Measurements from ENCODE around the gene RAB32. TPM values are rescaled to one million over a fixed set of nuclear protein-coding genes. Genes with fewer than 3 reads are reported as not detected.

RAB32 gene
- polyA plus RNA-seq, 1 of the 3 experiments (the other 2 are of a cell fraction) = 36.9 TPM

DNA sequence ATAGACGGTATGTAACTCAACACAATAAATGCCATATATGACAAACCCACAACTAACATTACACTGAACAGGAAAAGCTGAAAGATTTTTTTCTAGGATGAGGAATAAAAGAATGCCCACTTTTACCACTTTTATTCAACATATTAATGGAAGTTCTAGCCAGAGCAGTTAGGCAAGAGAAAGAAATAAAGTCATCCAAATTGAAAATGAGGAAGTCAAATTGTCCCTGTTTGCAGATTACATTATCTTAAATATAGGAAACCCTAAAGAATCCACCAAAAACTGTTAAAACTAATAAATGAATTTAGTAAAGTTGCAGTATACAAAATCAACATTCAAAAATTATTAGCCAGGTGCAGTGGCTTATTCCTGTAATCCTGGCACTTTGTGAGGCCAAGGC lies 30.6 kb downstream of the RAB32 start:
- H3K9ac ChIP-seq = no peak overlapping the region
- ChIA-PET CTCF (no interaction called here), POLR2A (no interaction called here)
- H3K9me3 ChIP-seq = no peaks in the 10 kb centered on the region
- TF ChIP-seq EZH2phosphoT487 (IDR thresholded peaks at IDR 0.05; ENCODE audit: borderline replicate concordance, low read depth) (no peak), EP300 (IDR thresholded peaks at IDR 0.05; ENCODE audit: borderline replicate concordance in 1 of 2, low read depth in 1 of 2, low read length in 1 of 2) (no peak), SMC3 (IDR thresholded peaks at IDR 0.05; ENCODE audit: low read depth, low read length) (no peak), YY1 (IDR thresholded peaks at IDR 0.05; ENCODE audit: low read depth) (no peak), ELF1 (IDR thresholded peaks at IDR 0.05) (no peak), JUND (IDR thresholded peaks at IDR 0.05) (no peak), TAF1 (IDR thresholded peaks at IDR 0.05; ENCODE audit: borderline replicate concordance, low read depth, low read length) (no peak)
- TF ChIP-seq, protein P1, sequence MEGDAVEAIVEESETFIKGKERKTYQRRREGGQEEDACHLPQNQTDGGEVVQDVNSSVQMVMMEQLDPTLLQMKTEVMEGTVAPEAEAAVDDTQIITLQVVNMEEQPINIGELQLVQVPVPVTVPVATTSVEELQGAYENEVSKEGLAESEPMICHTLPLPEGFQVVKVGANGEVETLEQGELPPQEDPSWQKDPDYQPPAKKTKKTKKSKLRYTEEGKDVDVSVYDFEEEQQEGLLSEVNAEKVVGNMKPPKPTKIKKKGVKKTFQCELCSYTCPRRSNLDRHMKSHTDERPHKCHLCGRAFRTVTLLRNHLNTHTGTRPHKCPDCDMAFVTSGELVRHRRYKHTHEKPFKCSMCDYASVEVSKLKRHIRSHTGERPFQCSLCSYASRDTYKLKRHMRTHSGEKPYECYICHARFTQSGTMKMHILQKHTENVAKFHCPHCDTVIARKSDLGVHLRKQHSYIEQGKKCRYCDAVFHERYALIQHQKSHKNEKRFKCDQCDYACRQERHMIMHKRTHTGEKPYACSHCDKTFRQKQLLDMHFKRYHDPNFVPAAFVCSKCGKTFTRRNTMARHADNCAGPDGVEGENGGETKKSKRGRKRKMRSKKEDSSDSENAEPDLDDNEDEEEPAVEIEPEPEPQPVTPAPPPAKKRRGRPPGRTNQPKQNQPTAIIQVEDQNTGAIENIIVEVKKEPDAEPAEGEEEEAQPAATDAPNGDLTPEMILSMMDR (IDR thresholded peaks at IDR 0.05) = no peak
- DNase-seq = no peak
- 75% methylated on average over 1 of the region's 1 CpG for WGBS (ENCODE audit: low lambda C conversion rate)
- H2AFZ ChIP-seq (ENCODE audit: low read depth) = no peak overlapping the region
- no peak overlapping the region for H3K27ac ChIP-seq (ENCODE audit: low read depth in 2 of 2, low read length in 1 of 2)
- H3K79me2 ChIP-seq (ENCODE audit: insufficient read depth) = no peaks in the 10 kb centered on the region
- no peak overlapping the region for H3K4me3 ChIP-seq (ENCODE audit: low read depth in 2 of 2, low read length in 1 of 2)
- H3K9me2 ChIP-seq = 0 out of 2 replicates have a peak, but pooled peaks cover 2% of the 10 kb centered on the region
- H3K36me3 ChIP-seq (replicated peaks in 1 of 2; ENCODE audit: control insufficient read depth in 1 of 2, insufficient read depth in 2 of 2, low read length in 1 of 2) = no peaks in the 10 kb centered on the region
- no peaks in the 10 kb centered on the region for H3K4me1 ChIP-seq (ENCODE audit: control insufficient read depth in 1 of 2, insufficient read depth in 2 of 2, low read depth in 1 of 2, low read length in 1 of 2)
- H3K4me2 ChIP-seq = no peak overlapping the region
- H4K20me1 ChIP-seq (ENCODE audit: insufficient read depth) = no peaks in the 10 kb centered on the region
- no peaks in the 10 kb centered on the region for H3F3A ChIP-seq (replicated peaks; ENCODE audit: insufficient read depth)
- H3K27me3 ChIP-seq (ENCODE audit: insufficient read depth) = no peaks in the 10 kb centered on the region

DNA sequence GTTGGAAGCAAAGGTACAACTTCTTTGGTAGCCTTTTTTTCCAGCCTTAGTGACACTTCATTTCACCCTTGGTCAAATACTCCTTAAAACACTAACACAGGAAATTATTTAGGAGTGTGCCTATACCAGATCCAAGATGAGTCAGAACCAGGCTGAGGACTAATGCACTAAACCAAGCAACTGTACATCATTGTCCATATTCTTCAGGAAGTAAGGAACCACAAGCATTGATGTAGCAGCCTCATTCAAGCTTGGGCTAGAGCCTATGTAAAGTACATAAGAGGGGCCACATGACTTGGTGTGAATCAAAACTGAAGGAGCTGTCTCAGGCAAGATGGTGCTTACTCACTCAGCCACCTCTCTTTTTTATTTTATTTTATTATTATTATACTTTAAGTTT lies 34.4 kb downstream of the RAB32 start:
- H2AFZ ChIP-seq (ENCODE audit: low read depth) = no peak overlapping the region
- H3K4me2 ChIP-seq = no peak overlapping the region
- H3K36me3 ChIP-seq (replicated peaks in 1 of 2; ENCODE audit: control insufficient read depth in 1 of 2, insufficient read depth in 2 of 2, low read length in 1 of 2) = no peaks in the 10 kb centered on the region
- H3K27me3 ChIP-seq (ENCODE audit: insufficient read depth) = no peaks in the 10 kb centered on the region
- 0 out of 2 replicates have a peak, but pooled peaks cover 2% of the 10 kb centered on the region for H3K9me2 ChIP-seq
- DNase-seq = no peak
- H3F3A ChIP-seq (replicated peaks; ENCODE audit: insufficient read depth) = no peaks in the 10 kb centered on the region
- no peaks in the 10 kb centered on the region for H3K4me1 ChIP-seq (ENCODE audit: control insufficient read depth in 1 of 2, insufficient read depth in 2 of 2, low read depth in 1 of 2, low read length in 1 of 2)
- ChIA-PET CTCF (no interaction called here), POLR2A (no interaction called here)
- no peaks in the 10 kb centered on the region for H4K20me1 ChIP-seq (ENCODE audit: insufficient read depth)
- H3K9ac ChIP-seq = no peak overlapping the region
- H3K9me3 ChIP-seq = no peaks in the 10 kb centered on the region
- no peak overlapping the region for H3K4me3 ChIP-seq (ENCODE audit: low read depth in 2 of 2, low read length in 1 of 2)
- TF ChIP-seq NRF1 (IDR thresholded peaks at IDR 0.05; ENCODE audit: low read depth, low read length) = no peak
- no peak for TF ChIP-seq RXRA (IDR thresholded peaks at IDR 0.05; ENCODE audit: borderline replicate concordance, low read depth)
- no peak for TF ChIP-seq MXI1 (IDR thresholded peaks at IDR 0.05; ENCODE audit: low read depth, low read length)
- no peak for TF ChIP-seq JUND (IDR thresholded peaks at IDR 0.05)
- TF ChIP-seq RAD21 (IDR thresholded peaks at IDR 0.05; ENCODE audit: low read length) = no peak
- TF ChIP-seq, protein P2, sequence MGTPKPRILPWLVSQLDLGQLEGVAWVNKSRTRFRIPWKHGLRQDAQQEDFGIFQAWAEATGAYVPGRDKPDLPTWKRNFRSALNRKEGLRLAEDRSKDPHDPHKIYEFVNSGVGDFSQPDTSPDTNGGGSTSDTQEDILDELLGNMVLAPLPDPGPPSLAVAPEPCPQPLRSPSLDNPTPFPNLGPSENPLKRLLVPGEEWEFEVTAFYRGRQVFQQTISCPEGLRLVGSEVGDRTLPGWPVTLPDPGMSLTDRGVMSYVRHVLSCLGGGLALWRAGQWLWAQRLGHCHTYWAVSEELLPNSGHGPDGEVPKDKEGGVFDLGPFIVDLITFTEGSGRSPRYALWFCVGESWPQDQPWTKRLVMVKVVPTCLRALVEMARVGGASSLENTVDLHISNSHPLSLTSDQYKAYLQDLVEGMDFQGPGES (IDR thresholded peaks at IDR 0.05; ENCODE audit: low read depth, low read length) = no peak
- no peak for TF ChIP-seq EP300 (IDR thresholded peaks at IDR 0.05; ENCODE audit: borderline replicate concordance in 1 of 2, low read depth in 1 of 2, low read length in 1 of 2)
- no peak for TF ChIP-seq ELF1 (IDR thresholded peaks at IDR 0.05)
- TF ChIP-seq YY1 (IDR thresholded peaks at IDR 0.05; ENCODE audit: low read depth) = no peak
- TF ChIP-seq, protein P3, sequence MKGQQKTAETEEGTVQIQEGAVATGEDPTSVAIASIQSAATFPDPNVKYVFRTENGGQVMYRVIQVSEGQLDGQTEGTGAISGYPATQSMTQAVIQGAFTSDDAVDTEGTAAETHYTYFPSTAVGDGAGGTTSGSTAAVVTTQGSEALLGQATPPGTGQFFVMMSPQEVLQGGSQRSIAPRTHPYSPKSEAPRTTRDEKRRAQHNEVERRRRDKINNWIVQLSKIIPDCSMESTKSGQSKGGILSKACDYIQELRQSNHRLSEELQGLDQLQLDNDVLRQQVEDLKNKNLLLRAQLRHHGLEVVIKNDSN (IDR thresholded peaks at IDR 0.05; ENCODE audit: borderline replicate concordance, low read depth) = no peak
- TF ChIP-seq, protein P4, sequence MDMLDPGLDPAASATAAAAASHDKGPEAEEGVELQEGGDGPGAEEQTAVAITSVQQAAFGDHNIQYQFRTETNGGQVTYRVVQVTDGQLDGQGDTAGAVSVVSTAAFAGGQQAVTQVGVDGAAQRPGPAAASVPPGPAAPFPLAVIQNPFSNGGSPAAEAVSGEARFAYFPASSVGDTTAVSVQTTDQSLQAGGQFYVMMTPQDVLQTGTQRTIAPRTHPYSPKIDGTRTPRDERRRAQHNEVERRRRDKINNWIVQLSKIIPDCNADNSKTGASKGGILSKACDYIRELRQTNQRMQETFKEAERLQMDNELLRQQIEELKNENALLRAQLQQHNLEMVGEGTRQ (IDR thresholded peaks at IDR 0.05; ENCODE audit: borderline replicate concordance, low read depth, low read length) = no peak
- no peak overlapping the region for H3K27ac ChIP-seq (ENCODE audit: low read depth in 2 of 2, low read length in 1 of 2)
- H3K79me2 ChIP-seq (ENCODE audit: insufficient read depth) = no peaks in the 10 kb centered on the region
